ENCODE measurements around the gene PAFAH2. TPM values are rescaled to one million over a fixed set of nuclear protein-coding genes. Genes with fewer than 3 reads are reported as not detected.

Gene PAFAH2
- total RNA-seq, 1 experiment from 2014 or later: 12.8 TPM

DNA sequence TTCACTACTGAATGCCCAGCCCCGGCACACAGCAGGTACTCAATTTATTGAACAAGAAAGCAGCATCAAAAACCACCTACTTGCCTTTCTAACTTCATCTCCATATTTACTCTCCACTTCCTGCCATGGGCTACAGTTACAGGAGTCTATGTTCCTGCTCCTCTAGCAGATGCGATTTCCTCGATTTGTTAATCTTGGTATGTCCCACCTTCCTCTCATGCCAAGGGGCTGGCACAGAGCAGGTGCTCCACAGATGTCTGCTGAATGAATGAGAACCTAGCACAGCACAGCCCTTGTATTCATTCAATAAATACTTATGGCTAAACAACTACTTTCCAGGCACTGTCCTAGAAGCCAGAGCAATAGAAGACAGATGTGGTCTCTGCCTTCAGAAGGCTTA, 12.2 kb downstream of the PAFAH2 start:
- no peak overlapping the region for H3K27ac Mint-ChIP-seq (ENCODE audit: low read depth, unreplicated experiment)
- no TSS peak for BruUV-seq (replicated peaks)
- no peaks in the 10 kb centered on the region for H3K4me1 Mint-ChIP-seq (ENCODE audit: insufficient read depth, unreplicated experiment)
- no peaks in the 10 kb centered on the region for H3K27me3 Mint-ChIP-seq (ENCODE audit: insufficient read depth, unreplicated experiment)
- intact Hi-C loops (cut with micrococcal nuclease): no loop called here
- H3K36me3 Mint-ChIP-seq (ENCODE audit: insufficient read depth, unreplicated experiment): peaks cover 68% of the 10 kb centered on the region
- POLR2A ChIA-PET: interaction anchor here (1.3 kb wide), 1 partner anchor 12 kb away, joined by 4 read pairs; the partner anchor contains the start of gene PAFAH2
- H3K9me3 Mint-ChIP-seq (ENCODE audit: unreplicated experiment): no peaks in the 10 kb centered on the region
- no peak overlapping the region for H3K4me3 Mint-ChIP-seq (ENCODE audit: unreplicated experiment)
- TF ChIP-seq, protein P1, sequence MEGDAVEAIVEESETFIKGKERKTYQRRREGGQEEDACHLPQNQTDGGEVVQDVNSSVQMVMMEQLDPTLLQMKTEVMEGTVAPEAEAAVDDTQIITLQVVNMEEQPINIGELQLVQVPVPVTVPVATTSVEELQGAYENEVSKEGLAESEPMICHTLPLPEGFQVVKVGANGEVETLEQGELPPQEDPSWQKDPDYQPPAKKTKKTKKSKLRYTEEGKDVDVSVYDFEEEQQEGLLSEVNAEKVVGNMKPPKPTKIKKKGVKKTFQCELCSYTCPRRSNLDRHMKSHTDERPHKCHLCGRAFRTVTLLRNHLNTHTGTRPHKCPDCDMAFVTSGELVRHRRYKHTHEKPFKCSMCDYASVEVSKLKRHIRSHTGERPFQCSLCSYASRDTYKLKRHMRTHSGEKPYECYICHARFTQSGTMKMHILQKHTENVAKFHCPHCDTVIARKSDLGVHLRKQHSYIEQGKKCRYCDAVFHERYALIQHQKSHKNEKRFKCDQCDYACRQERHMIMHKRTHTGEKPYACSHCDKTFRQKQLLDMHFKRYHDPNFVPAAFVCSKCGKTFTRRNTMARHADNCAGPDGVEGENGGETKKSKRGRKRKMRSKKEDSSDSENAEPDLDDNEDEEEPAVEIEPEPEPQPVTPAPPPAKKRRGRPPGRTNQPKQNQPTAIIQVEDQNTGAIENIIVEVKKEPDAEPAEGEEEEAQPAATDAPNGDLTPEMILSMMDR (IDR thresholded peaks at IDR 0.05; ENCODE audit: unreplicated experiment): no peak
- CTCF ChIA-PET: no interaction called here
- DNase-seq (ENCODE audit: unreplicated experiment): no peak

DNA sequence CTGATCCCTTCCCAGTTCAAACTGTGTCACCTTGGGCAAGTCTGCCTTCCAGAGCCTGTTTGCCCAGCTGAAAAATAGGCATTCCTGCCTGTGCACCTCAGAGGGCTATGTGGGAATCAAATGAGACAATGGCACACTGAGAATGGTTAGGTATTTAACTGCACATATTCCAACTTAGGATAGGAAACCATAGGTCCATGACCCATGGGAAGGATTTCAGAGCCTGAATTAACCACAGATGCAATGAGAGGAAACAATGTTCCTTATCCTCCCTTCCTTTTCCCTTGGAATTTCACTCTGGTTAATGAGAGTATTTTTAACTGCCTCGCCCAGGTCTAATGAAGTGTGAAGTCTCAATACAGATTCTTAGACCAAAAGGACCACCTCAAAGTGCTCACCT, 12.7 kb downstream of the PAFAH2 start:
- no peaks in the 10 kb centered on the region for H3K27me3 Mint-ChIP-seq (ENCODE audit: insufficient read depth, unreplicated experiment)
- H3K4me1 Mint-ChIP-seq (ENCODE audit: insufficient read depth, unreplicated experiment): no peaks in the 10 kb centered on the region
- intact Hi-C loops (cut with micrococcal nuclease): no loop called here
- DNase-seq (ENCODE audit: unreplicated experiment): no peak
- ChIA-PET POLR2A (no interaction called here), CTCF (no interaction called here)
- H3K27ac Mint-ChIP-seq (ENCODE audit: low read depth, unreplicated experiment): no peak overlapping the region
- no TSS peak for BruUV-seq (replicated peaks)
- H3K36me3 Mint-ChIP-seq (ENCODE audit: insufficient read depth, unreplicated experiment): peaks cover 73% of the 10 kb centered on the region
- no peak overlapping the region for H3K4me3 Mint-ChIP-seq (ENCODE audit: unreplicated experiment)
- H3K9me3 Mint-ChIP-seq (ENCODE audit: unreplicated experiment): no peaks in the 10 kb centered on the region
- TF ChIP-seq, protein P1 (IDR thresholded peaks at IDR 0.05; ENCODE audit: unreplicated experiment): no peak

DNA sequence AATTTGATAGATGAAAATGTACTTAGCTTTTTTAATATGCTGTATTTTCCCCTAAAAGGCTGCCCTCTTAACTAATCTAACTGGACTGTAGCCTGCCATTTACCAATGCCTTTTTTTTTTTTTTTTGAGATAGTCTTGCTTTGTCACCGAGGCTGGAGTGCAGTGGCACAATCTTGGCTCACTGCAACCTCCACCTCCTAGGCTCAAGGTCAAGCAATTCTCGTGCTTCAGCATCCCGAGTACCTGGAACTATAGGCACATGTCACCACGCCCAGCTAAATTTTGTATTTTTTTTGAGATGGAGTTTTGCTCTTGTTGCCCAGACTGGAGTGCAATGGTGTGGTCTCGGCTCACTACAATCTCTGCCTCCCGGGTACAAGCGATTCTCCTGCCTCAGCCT, 18.7 kb downstream of the PAFAH2 start:
- intact Hi-C loops (cut with micrococcal nuclease): no loop called here
- no peak overlapping the region for H3K27ac Mint-ChIP-seq (ENCODE audit: low read depth, unreplicated experiment)
- H3K27me3 Mint-ChIP-seq (ENCODE audit: insufficient read depth, unreplicated experiment): no peaks in the 10 kb centered on the region
- H3K36me3 Mint-ChIP-seq (ENCODE audit: insufficient read depth, unreplicated experiment): peaks cover 93% of the 10 kb centered on the region
- H3K4me1 Mint-ChIP-seq (ENCODE audit: insufficient read depth, unreplicated experiment): no peaks in the 10 kb centered on the region
- no peak for DNase-seq (ENCODE audit: unreplicated experiment)
- H3K9me3 Mint-ChIP-seq (ENCODE audit: unreplicated experiment): no peaks in the 10 kb centered on the region
- TF ChIP-seq, protein P1 (IDR thresholded peaks at IDR 0.05; ENCODE audit: unreplicated experiment): no peak
- ChIA-PET POLR2A (interaction anchor here (0.8 to 4.0 kb wide), 2 partner anchors 12 to 18 kb away, joined by 3 to 14 read pairs; partner anchors contain the start of gene PAFAH2), CTCF (no interaction called here)
- H3K4me3 Mint-ChIP-seq (ENCODE audit: unreplicated experiment): no peak overlapping the region
- no TSS peak for BruUV-seq (replicated peaks)

DNA sequence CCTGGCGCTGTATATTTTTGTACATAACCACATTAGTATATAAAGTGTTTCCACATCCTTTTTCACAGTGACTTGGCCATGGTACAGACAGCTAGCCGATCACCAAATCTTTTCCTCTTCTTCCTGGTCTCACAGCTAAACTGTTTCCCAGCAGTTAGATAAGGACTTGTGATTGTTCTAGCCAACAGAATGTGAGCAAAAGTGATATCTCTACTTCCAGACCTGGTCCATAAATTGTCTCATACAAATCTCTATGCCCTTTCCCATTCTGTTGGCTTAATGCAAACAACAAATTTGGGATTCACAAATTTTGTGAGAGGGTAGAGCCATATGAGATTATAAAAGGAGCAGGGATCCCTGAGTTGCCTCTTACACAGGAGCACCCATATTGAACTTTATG, 19.5 kb downstream of the PAFAH2 start:
- Mint-ChIP-seq H3K4me1 (ENCODE audit: insufficient read depth, unreplicated experiment) (no peaks in the 10 kb centered on the region), H3K27ac (ENCODE audit: low read depth, unreplicated experiment) (no peak overlapping the region), H3K4me3 (ENCODE audit: unreplicated experiment) (no peak overlapping the region), H3K27me3 (ENCODE audit: insufficient read depth, unreplicated experiment) (no peaks in the 10 kb centered on the region), H3K36me3 (ENCODE audit: insufficient read depth, unreplicated experiment) (peaks cover 93% of the 10 kb centered on the region), H3K9me3 (ENCODE audit: unreplicated experiment) (no peaks in the 10 kb centered on the region)
- no TSS peak for BruUV-seq (replicated peaks)
- TF ChIP-seq, protein P1 (IDR thresholded peaks at IDR 0.05; ENCODE audit: unreplicated experiment): no peak
- POLR2A ChIA-PET: interaction anchor here (1.0 to 4.0 kb wide), 2 partner anchors 9 to 19 kb away, joined by 3 to 14 read pairs; partner anchors contain the start of gene PAFAH2
- CTCF ChIA-PET: no interaction called here
- intact Hi-C loops (cut with micrococcal nuclease): no loop called here
- no peak for DNase-seq (ENCODE audit: unreplicated experiment)

Data from MCF 10A (cell line).